Pulmonary artery endothelial cell (primary cell): ENCODE measurements around the gene SVOP. TPM values are rescaled to one million over a fixed set of nuclear protein-coding genes. Genes with fewer than 3 reads are reported as not detected.
"Not testable (repeated sequence)": the region's sequence is repeated elsewhere in the genome, so short reads cannot be mapped to it uniquely, and the experiment has no call there.

ENCODE experiments used
- DNase-seq: peaks from one replicate; pipeline ENCODE4 v3.0.0-alpha.2; 2011; ENCODE audit warnings: low read depth, low spot score
- total RNA-seq: library from RNA; depleted of rRNA; stranded (reverse); fragments of >200 nt; gene quantifications from 2 replicates; pipeline ENCODE4 v1.2.3, GENCODE V29; 2014

The SVOP gene
- not detected in 2 replicates for total RNA-seq

GRCh38 chr12:109020796-109021380, at the start of gene SVOP:
SVOP (minus strand) TSS chr12:109021068; CDS start chr12:109020868, 200 bp downstream.
- DNase-seq = peak; percentile 13

DNA sequence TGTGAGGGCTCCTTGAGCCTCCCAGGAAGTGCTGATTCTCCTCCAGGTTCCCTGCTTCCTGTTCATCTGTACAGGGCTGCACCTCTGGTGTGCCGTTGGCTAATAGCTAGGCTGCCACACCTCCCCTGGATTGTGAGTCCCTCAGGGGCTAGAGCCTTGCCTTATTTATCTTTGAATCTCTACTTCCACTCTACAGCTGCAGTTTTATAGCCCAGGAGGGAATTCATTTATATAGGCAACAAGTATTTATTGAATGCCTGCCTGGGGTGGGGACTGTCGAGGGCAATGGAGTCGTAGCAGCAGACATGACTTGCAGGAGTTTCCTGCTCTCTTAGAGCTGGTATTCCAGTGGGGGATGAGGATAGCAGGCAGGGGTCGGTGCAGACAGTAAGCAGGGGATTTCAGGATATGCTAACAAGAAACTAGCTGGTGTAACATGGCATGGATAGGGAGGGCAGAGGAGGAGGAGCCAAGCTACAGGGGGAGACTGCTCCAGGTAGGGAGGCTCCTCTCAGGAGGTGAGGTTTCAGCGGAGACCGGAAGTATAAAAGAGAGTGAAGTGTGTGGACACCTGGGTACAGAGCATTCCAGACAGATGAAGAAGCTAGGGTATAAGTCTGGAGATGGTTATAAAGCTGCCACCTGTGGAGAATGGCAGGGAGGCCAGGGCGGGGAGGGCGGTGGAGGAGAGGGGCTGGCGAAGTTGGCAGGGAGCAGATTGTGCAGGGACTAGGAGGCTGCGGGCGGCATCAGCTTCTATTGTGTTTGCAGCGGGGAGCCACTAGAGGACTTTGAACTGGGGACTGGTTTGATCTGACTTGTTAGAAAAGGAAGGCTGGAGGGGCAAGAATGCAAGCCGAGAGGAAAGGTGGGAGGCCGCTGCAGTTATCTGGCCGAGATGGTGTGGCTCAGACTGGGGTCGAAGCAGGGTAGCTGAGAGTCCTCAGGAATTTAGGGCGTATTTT, 48.7 kb upstream of the SVOP start:
- no peak for DNase-seq

DNA sequence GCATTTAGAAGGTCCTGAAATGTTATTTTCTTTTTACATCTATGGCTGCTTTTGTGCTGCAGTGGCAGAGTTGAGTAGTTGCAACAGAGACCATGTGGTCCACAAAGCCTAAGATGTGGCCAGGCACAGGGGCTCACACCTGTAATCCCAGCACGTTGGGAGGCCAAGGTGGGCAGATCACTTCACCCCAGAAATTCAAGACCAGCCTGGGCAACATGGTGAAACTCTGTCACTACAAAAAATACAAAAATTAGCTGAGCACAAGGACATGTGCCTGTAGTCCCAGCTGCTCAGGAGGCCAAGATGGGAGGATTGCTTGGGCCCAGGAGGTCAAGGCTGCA, 45.0 kb upstream of the SVOP start:
- no peak for DNase-seq

DNA sequence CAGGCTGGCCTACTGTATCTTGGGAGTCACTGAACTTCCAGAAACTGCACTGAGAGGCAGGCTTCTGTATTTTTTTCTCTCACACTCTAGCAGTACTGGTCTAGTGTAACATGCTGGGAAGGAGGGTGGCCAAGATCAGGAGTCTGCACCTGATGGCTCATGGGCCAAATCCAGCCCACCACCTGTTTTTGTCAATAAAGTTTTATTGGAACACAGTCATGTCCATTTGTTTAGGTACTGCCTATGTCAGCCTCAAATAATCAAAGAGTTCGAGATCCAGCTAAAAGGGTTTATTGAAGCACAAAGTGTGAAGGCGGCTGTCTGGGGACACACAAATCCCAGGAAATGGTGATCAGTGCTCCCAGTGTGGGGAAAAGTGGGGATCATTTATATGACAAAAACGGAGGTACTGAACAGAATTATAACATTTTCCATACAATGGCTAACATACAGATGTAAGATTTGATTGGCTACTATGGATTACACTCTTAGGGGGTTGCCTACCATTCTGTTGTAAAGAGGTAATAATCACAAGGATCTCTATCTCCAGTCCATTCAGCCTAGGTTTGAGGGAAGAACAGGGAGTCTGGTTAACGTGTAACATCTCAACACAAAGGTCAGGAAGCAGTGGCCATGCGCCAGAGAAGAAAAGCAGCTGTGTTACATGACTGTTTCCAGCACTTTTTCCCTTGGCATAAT, 44.4 kb upstream of the SVOP start:
- no peak for DNase-seq

DNA sequence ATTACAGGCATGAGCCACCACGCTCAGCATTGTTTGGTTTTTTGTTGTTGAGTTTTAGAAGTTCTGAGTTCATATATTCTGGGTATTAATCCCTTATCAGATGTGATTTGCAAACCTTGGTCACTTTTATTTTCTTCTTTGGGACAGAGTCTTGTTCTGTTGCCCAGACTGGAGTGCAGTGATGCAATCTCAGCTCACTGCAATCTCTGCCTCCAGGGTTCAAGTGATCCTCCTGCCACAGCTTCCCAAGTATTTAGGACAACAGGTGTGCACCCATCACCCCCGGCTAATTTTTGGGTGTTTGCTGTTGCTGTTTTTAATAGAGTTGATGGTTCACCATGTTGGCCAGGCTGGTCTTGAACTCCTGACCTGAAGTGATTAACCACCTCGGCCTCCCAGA, 43.3 kb upstream of the SVOP start:
- no peak for DNase-seq

- DNase-seq = no peak
These were observed 37.9 kb upstream of the SVOP start for GRCh38 chr12:109058773-109059172.

DNA sequence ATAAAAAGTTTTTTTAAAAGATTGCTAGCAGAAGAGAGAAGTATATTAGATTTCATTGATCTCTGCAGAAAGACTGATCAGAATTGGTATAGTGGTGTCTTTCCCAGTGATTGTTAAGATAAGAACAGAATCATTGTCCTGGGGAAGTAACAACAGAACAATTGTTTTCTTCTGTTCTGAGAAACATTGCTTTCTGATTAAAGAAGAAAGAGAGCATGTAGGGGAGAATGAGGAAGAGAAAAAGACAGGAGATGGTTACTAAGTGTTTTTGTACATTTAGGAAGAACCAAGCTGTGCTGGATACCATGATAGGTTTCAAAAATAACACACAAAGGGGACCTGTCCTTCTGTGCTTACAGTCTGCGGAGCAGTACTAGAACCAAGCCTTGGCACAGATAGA, 36.5 kb upstream of the SVOP start:
- DNase-seq = no peak

DNA sequence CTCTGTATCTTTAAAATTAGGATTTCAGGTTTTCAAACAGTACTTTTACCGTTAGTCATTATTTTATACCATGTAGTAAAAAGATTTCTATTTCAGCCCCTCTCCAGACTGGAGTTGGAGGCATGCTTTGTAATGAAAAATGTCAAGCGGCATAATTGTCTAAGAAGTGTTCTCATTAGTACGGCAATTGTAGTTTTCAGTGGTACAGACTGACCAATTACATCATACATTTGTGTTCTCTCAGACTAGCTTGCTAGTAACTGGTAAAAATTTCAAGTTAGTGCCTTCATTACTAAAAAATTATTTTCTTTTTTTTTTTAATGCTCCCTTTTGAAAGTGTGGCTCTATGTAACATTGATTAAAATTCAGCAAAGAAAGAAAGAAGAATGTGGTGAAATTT, 36.0 kb upstream of the SVOP start:
- DNase-seq = no peak

DNA sequence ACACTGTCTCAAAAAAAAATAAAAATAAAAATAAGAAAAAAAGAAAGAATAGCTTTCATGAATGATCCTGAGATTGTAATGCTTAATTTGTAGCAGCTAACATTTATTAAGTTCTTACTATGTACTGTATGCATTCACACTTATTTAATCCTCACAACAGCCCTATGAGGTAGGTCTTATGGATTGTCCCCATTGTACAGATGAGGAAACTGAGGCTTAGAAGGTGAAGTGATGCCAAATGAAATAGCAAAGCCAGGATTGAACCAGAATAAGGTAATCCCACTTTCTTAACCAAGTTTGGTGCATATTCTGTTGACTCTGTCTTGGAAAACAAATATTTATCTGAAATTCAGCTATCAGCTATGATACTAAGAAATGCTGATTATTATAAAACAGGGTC, 33.7 kb upstream of the SVOP start:
- no peak for DNase-seq

DNA sequence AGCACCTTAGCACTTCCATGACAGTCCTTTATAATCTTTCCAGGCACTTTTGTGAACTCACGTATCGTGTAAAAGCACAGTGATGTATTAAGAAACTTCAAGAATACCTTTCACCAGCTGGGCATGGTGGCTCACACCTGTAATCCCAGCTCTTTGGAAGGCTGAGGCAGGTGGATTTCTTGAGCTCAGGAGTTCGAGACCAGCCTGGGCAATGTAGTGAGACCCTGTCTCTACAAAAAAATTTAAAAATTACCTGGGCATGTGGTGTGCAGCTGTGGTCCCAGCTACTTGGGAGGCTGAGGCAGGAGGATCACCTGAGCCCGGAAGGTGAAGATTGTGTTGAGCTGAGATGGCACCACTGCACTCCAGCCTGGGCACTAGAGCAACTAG, 33.3 kb upstream of the SVOP start:
- not testable (repeated sequence) for DNase-seq

DNA sequence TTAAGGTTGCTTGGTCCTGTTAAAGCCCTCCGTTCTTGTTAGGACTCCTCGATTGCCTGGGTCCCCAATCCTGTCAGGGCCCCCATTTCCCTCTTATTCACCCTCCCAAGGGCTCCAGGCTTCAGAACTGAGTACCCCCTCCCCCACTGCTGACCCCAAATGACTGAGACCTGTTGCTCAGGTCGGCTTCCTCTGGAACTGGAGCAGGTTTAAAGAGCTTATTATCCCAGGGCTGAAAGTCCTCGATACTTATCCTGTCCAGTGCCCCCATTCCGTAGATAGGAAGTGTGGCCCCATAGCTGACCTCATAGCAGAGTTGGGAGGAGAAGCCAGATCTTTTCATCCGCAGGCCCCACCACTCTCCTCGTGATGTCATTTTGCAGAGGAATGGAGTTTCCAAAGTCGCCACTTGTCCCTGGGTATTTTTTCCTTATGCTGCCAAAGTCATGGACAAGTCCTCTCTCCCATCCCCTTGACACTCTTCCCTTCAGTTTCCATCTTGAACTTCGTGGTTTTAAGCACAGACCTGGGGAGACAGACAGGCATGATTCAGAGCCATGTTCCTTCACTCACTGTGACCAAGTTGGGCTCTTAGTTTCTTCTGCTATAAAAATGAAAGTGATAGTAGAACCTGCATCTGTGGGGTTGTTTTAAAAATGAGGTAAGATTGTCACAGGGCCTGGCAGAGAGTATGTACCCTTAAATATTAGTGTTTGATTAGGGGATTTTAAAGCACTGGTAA, 32.7 kb upstream of the SVOP start:
- DNase-seq = no peak

- DNase-seq = peak; percentile 58
These were observed 31.8 kb upstream of the SVOP start, which contains the start of gene USP30 for GRCh38 chr12:109052414-109053323. USP30 (plus strand) TSS chr12:109052576; CDS start chr12:109052679, 103 bp downstream.

DNA sequence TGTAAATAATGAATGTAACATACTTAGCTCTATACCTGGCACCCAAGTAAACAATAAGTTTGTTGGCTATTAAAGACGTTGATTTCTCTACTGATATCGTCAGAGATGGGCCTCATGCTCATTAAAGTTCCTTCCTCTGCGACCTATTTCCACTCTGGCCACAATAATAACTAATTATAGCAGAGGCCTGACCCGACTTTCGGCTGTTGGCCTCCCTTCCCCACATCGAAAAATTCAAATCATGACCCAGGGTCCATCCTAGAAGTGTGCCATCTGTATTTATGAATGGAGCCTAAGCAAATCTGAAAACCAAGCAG, 31.2 kb upstream of the SVOP start:
- DNase-seq = no peak

DNA sequence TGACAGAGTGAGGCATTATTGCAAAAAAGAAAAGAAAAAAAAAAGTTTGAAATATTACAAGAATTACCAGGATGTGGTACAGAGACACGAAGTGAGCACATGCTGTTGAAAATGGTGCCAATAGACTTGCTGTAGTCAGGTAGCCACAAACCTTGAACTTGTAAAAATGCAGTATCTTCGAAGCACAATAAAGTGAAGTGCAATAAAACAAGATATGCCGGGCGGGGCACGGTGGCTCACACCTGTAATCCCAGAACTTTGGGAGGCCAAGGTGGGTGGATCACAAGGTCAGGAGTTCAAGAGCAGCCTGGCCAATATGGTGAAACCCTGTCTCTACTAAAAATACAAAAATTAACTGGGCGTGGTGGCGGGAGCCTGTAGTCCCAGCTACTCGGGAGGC, 28.9 kb upstream of the SVOP start:
- DNase-seq = not testable (repeated sequence)

DNA sequence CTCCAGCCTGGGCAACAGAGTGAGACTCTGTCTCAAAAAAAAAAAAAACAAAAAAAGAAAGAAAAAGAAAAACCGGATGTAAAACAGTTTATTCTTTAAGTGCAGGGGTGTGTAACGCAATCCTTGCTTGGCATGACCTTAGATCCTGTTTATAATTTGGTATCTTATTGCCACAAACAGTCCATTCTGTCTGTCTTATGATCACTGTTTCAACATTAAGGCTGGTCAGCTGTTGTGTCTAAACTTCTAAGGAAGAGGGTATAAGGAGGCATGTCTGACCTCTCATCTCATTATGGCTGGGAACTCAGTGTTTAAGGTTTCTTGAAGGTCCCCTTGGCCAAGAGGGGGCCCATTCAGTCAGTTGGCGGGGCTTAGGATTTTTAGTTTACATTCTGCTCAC, 27.8 kb upstream of the SVOP start:
- DNase-seq = not testable (repeated sequence)

- DNase-seq = no peak
These were observed 26.4 kb upstream of the SVOP start for GRCh38 chr12:109047081-109047805.

DNA sequence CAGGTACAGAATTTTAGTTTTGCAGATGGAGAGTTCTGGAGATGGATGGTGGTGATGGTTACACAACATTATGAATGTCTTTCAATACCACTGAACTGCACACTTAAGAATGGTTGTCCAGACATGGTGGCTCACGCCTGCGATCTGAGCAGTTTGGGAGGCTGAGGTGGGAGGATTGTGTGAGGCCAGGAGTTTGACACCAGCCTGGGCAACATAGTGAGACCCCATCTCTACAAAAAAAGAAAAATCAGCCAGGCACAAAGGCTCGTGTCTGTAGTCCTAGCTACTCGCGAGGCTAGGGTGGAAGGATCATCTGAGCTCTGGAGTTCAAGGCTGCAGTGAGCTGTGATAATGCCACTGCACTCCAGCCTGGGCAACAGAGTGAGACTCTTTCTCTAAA, 23.4 kb upstream of the SVOP start:
- no peak for DNase-seq

DNA sequence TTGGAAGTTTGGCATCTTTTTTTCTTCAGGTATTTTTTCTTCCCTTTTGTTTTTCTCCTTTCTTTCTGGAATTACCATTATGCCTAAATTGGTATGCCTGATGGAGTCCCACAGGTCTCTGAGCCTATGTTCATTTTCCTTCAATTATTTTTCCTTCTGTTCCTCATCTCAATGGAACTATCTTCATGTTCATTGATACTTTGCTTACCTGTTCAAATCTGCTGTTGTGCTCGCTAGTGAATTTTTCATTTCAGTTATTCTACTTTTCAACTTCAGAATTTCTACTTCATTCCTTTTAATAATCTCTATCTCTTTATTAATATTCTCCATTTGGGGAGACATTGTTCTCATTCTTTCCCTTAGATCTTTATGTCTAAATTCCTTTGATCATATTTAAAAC, 16.1 kb upstream of the SVOP start:
- DNase-seq = no peak

DNA sequence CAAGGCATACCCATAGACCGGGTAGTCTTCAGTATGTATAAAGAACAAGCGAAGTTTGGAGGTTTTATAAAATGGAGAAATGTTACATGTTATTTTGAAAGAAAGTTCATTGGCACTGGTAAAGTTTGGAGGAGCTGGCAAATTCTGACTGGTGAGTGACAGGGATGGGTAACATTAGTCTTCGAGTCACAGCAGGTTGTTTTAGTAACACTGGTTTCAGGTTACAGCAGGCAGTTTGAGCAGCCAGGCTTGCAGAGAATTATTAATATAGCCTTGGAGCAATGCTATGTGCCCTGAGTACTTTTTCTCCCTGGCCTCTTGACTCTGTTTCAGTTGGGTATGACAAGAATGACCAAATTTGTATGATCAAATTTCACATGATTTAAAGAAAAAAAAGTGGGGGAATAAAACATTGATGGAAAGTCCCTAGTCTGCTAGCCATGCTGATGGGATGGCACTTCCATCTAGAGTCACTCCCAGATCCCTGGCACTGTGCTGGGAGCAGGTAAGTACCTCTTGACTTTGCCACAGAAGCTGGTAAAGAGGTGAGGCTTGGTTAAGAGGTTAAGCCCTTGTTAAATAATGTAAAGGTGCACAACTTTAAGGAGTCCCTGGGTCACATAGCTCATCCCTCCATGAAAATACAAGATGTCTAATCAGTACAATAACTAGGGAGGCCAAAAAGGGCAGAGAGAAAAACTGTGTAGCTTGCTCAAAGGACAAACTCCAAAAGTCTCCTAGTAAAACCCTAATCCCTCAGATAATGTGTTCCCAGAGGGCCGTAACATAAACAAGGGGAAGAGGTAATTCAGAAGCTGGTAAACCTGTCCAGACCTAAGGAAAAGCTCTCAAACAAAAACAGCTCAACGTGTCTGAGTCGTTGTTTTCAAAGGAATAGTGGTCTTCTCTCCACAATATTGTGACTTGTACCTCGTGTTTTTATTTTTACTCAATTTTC, 12.7 kb upstream of the SVOP start:
- no peak for DNase-seq
